Large intestine (tissue), 3 donors: ENCODE measurements around the gene PIK3CB. TPM values are rescaled to one million over a fixed set of nuclear protein-coding genes. Genes with fewer than 3 reads are reported as not detected.

ENCODE experiments used
- DNase-seq, 2 donors: peaks; one replicate each; pipeline versions ENCODE4 v3.0.0 to v3.0.0-alpha.2; 2013
- H3K27ac ChIP-seq: one replicate; pipeline ENCODE4 v1.5.1; 2013; ENCODE audit warnings: low read length
- H3K27me3 ChIP-seq: 2 replicates; pipeline ENCODE4 v1.6.1; 2013; ENCODE audit warnings: low read length; ENCODE audit not compliant: control insufficient read depth, insufficient read depth
- H3K36me3 ChIP-seq: 2 replicates; pipeline ENCODE4 v1.6.1; 2013; ENCODE audit warnings: low read length; ENCODE audit not compliant: control insufficient read depth, insufficient read depth
- H3K4me1 ChIP-seq: one replicate; pipeline ENCODE4 v1.6.1; 2013; ENCODE audit warnings: low read length; ENCODE audit not compliant: control insufficient read depth, insufficient read depth
- H3K4me3 ChIP-seq: one replicate; pipeline ENCODE4 v1.5.1; 2013; ENCODE audit warnings: low read length
- H3K9me3 ChIP-seq: one replicate; pipeline ENCODE4 v1.6.1; 2013; ENCODE audit warnings: mild to moderate bottlenecking, low read depth, low read length, moderate library complexity; ENCODE audit not compliant: control insufficient read depth
- WGBS: methylation state at CpG from one replicate; pipeline ENCODE4 v1.1.5; 2013; ENCODE audit warnings: low lambda C conversion rate; ENCODE audit not compliant: insufficient coverage; 5-methylcytosine and 5-hydroxymethylcytosine counted together
- polyA plus RNA-seq: library from polyadenylated mRNA; unstranded; fragments of 120-200 nt; gene quantifications from one replicate; pipeline ENCODE4 v1.2.1, GENCODE V29; 2013

The PIK3CB gene
- polyA plus RNA-seq, 1 donor: 51.1 TPM

- H3K9me3 ChIP-seq: no peaks in the 10 kb centered on the region
- no peak overlapping the region for H3K27ac ChIP-seq
- no peak for DNase-seq
- H3K4me1 ChIP-seq: no peaks in the 10 kb centered on the region
- H3K36me3 ChIP-seq: peaks cover 4% of the 10 kb centered on the region
- no peaks in the 10 kb centered on the region for H3K27me3 ChIP-seq
- H3K4me3 ChIP-seq: no peak overlapping the region
- WGBS: no CpG with 5 or more reads among the region's 6 CpGs
Observed at GRCh38 chr3:138724443-138724842, 110.3 kb downstream of the PIK3CB start.

- H3K4me1 ChIP-seq: no peaks in the 10 kb centered on the region
- peaks cover 6% of the 10 kb centered on the region for H3K36me3 ChIP-seq
- WGBS: no CpG with 5 or more reads among the region's 1 CpG
- no peak overlapping the region for H3K27ac ChIP-seq
- H3K27me3 ChIP-seq: no peaks in the 10 kb centered on the region
- DNase-seq: no peak
- no peak overlapping the region for H3K4me3 ChIP-seq
- H3K9me3 ChIP-seq: no peaks in the 10 kb centered on the region
Observed at GRCh38 chr3:138718849-138719248, 115.9 kb downstream of the PIK3CB start.

- Histone ChIP-seq H3K4me3 (no peak overlapping the region), H3K27ac (no peak overlapping the region), H3K4me1 (no peaks in the 10 kb centered on the region), H3K36me3 (peaks cover 11% of the 10 kb centered on the region), H3K27me3 (no peaks in the 10 kb centered on the region), H3K9me3 (no peaks in the 10 kb centered on the region)
- DNase-seq: no peak
- 100% methylated on average over 1 of the region's 2 CpGs for WGBS
Observed at GRCh38 chr3:138717348-138717747, 117.4 kb downstream of the PIK3CB start.

- no peak for DNase-seq
- Histone ChIP-seq H3K4me1 (no peaks in the 10 kb centered on the region), H3K9me3 (no peaks in the 10 kb centered on the region), H3K27ac (no peak overlapping the region), H3K36me3 (peaks cover 13% of the 10 kb centered on the region), H3K27me3 (no peaks in the 10 kb centered on the region), H3K4me3 (no peak overlapping the region)
- 100% methylated on average over 1 of the region's 4 CpGs for WGBS
Observed at GRCh38 chr3:138712086-138712485, 122.6 kb downstream of the PIK3CB start.

GRCh38 chr3:138705675-138706074, 129.1 kb downstream of the PIK3CB start:
- Histone ChIP-seq H3K4me3 (no peak overlapping the region), H3K27me3 (no peaks in the 10 kb centered on the region), H3K4me1 (no peaks in the 10 kb centered on the region), H3K27ac (no peak overlapping the region), H3K9me3 (no peaks in the 10 kb centered on the region), H3K36me3 (peaks cover 19% of the 10 kb centered on the region)
- DNase-seq: no peak
- no CpG with 5 or more reads among the region's 1 CpG for WGBS

- Histone ChIP-seq H3K9me3 (no peaks in the 10 kb centered on the region), H3K36me3 (peaks cover 16% of the 10 kb centered on the region), H3K27ac (no peak overlapping the region), H3K4me3 (no peak overlapping the region), H3K27me3 (no peaks in the 10 kb centered on the region), H3K4me1 (no peaks in the 10 kb centered on the region)
- DNase-seq: peak in 1 of 2 donors; percentile 20
- WGBS: no CpG with 5 or more reads among the region's 1 CpG
Observed at GRCh38 chr3:138696666-138697370, 137.9 kb downstream of the PIK3CB start.

- Histone ChIP-seq H3K4me3 (no peak overlapping the region), H3K4me1 (no peaks in the 10 kb centered on the region), H3K36me3 (peaks cover 16% of the 10 kb centered on the region), H3K27ac (peak overlapping the region; percentile 21), H3K27me3 (no peaks in the 10 kb centered on the region), H3K9me3 (no peaks in the 10 kb centered on the region)
- peak; percentile 50 to 74 for DNase-seq
- 89% methylated on average over 2 of the region's 8 CpGs for WGBS
Observed at GRCh38 chr3:138694287-138695007, 140.3 kb downstream of the PIK3CB start.

GRCh38 chr3:138692152-138692551, 142.6 kb downstream of the PIK3CB start:
- DNase-seq: no peak
- WGBS: 100% methylated on average over 1 of the region's 3 CpGs
- peaks cover 8% of the 10 kb centered on the region for H3K36me3 ChIP-seq
- no peak overlapping the region for H3K27ac ChIP-seq
- peaks cover 3% of the 10 kb centered on the region for H3K4me1 ChIP-seq
- H3K4me3 ChIP-seq: no peak overlapping the region
- no peaks in the 10 kb centered on the region for H3K27me3 ChIP-seq
- no peaks in the 10 kb centered on the region for H3K9me3 ChIP-seq

- Histone ChIP-seq H3K27me3 (no peaks in the 10 kb centered on the region), H3K4me3 (no peak overlapping the region), H3K27ac (no peak overlapping the region), H3K4me1 (peaks cover 3% of the 10 kb centered on the region), H3K36me3 (peaks cover 8% of the 10 kb centered on the region), H3K9me3 (no peaks in the 10 kb centered on the region)
- 80% methylated on average over 1 of the region's 1 CpG for WGBS
- DNase-seq: no peak
Observed at GRCh38 chr3:138691351-138691750, 143.4 kb downstream of the PIK3CB start.

- Histone ChIP-seq H3K4me1 (peaks cover 3% of the 10 kb centered on the region), H3K27ac (no peak overlapping the region), H3K4me3 (no peak overlapping the region), H3K9me3 (no peaks in the 10 kb centered on the region), H3K36me3 (peaks cover 8% of the 10 kb centered on the region), H3K27me3 (no peaks in the 10 kb centered on the region)
- DNase-seq: no peak
Observed at GRCh38 chr3:138690036-138690435, 144.7 kb downstream of the PIK3CB start.
